HG02884 (cell line): ENCODE results near the gene GATB.

Experiments
- ATAC-seq: cut with Tn5 transposase; IDR thresholded peaks from one replicate; pipeline ENCODE4 v1.9.1; 2021; ENCODE audit warnings: mild to moderate bottlenecking, moderate library complexity; ENCODE audit not compliant: unreplicated experiment

GATB gene

GRCh38 chr4:151624626-151625565, 135.9 kb downstream of the GATB start:
- no peak for ATAC-seq
